HEK293 (cell line): Measurements from ENCODE around the gene RRP7A.
A peak's percentile ranks its signal among the peaks of the same experiment; 100 is the strongest.

Experiments used
- KLF10 ChIP-seq: fragments of 450-650 bp; IDR thresholded peaks from 2 replicates; pipeline ENCODE4 v1.5.1; 2018; ENCODE audit warnings: missing biosample characterization, mild to moderate bottlenecking, missing genetic modification characterization
- KLF7 ChIP-seq: fragments of 450-650 bp; formaldehyde crosslinking; IDR thresholded peaks from 2 replicates; pipeline ENCODE4 v1.5.1; 2016; ENCODE audit warnings: missing biosample characterization, missing genetic modification characterization, borderline replicate concordance
- PRDM6 ChIP-seq: fragments of 450-650 bp; formaldehyde crosslinking; IDR thresholded peaks from 2 replicates; pipeline ENCODE4 v1.5.1; 2017; ENCODE audit warnings: missing biosample characterization, missing genetic modification characterization
- REST ChIP-seq: fragments of 450-650 bp; formaldehyde crosslinking; IDR thresholded peaks from 2 replicates; pipeline ENCODE4 v1.5.1; 2016; ENCODE audit warnings: missing biosample characterization, missing genetic modification characterization
- YY2 ChIP-seq: fragments of 450-650 bp; formaldehyde crosslinking; IDR thresholded peaks from 2 replicates; pipeline ENCODE4 v1.5.1; 2016; ENCODE audit warnings: missing biosample characterization, missing genetic modification characterization
- ZBTB1 ChIP-seq: fragments of 450-650 bp; formaldehyde crosslinking; IDR thresholded peaks from 2 replicates; pipeline ENCODE4 v1.5.1; 2016; ENCODE audit warnings: missing biosample characterization, missing genetic modification characterization
- ZBTB21 ChIP-seq: fragments of 450-650 bp; formaldehyde crosslinking; IDR thresholded peaks from 2 replicates; pipeline ENCODE4 v1.5.1; 2017; ENCODE audit warnings: missing biosample characterization, missing genetic modification characterization
- ZBTB6 ChIP-seq: fragments of 450-650 bp; formaldehyde crosslinking; IDR thresholded peaks from 2 replicates; pipeline ENCODE4 v1.5.1; 2017; ENCODE audit warnings: missing biosample characterization, missing genetic modification characterization
- ZBTB8A ChIP-seq: fragments of 450-650 bp; formaldehyde crosslinking; IDR thresholded peaks from 2 replicates; pipeline ENCODE4 v1.5.1; 2016; ENCODE audit warnings: missing biosample characterization, missing genetic modification characterization
- ZIC2 ChIP-seq: fragments of 450-650 bp; formaldehyde crosslinking; IDR thresholded peaks from 2 replicates; pipeline ENCODE4 v1.5.1; 2016; ENCODE audit warnings: missing biosample characterization, missing genetic modification characterization
- ZNF10 ChIP-seq: fragments of 450-650 bp; formaldehyde crosslinking; IDR thresholded peaks from 2 replicates; pipeline ENCODE4 v1.5.1; 2017; ENCODE audit warnings: missing biosample characterization, missing genetic modification characterization
- ZNF121 ChIP-seq: fragments of 450-650 bp; formaldehyde crosslinking; IDR thresholded peaks from 2 replicates; pipeline ENCODE4 v1.5.1; 2016; ENCODE audit warnings: missing biosample characterization, missing genetic modification characterization
- ZNF138 ChIP-seq: fragments of 450-650 bp; formaldehyde crosslinking; IDR thresholded peaks from 2 replicates; pipeline ENCODE4 v1.5.1; 2016; ENCODE audit warnings: missing biosample characterization, missing genetic modification characterization, borderline replicate concordance
- ZNF157 ChIP-seq: fragments of 450-650 bp; formaldehyde crosslinking; IDR thresholded peaks from 2 replicates; pipeline ENCODE4 v1.5.1; 2016; ENCODE audit warnings: missing biosample characterization, missing genetic modification characterization
- ZNF174 ChIP-seq: fragments of 450-650 bp; formaldehyde crosslinking; IDR thresholded peaks from 2 replicates; pipeline ENCODE4 v1.5.0; 2017; ENCODE audit warnings: missing biosample characterization, mild to moderate bottlenecking, missing genetic modification characterization
- ZNF184 ChIP-seq: fragments of 450-650 bp; IDR thresholded peaks from 2 replicates; pipeline ENCODE4 v1.5.1; 2018; ENCODE audit warnings: missing biosample characterization, mild to moderate bottlenecking, missing genetic modification characterization
- ZNF24 ChIP-seq: fragments of 450-650 bp; formaldehyde crosslinking; IDR thresholded peaks from 2 replicates; pipeline ENCODE4 v1.5.1; 2016; ENCODE audit warnings: missing biosample characterization, missing genetic modification characterization
- ZNF292 ChIP-seq: fragments of 450-650 bp; formaldehyde crosslinking; IDR thresholded peaks from 2 replicates; pipeline ENCODE4 v1.5.1; 2016; ENCODE audit warnings: low read depth, missing biosample characterization, missing genetic modification characterization, borderline replicate concordance
- ZNF366 ChIP-seq: fragments of 450-650 bp; formaldehyde crosslinking; conservative IDR thresholded peaks from 2 replicates; pipeline ENCODE4 v1.5.1; 2016; ENCODE audit warnings: missing biosample characterization, missing genetic modification characterization
- ZNF37A ChIP-seq: fragments of 450-650 bp; IDR thresholded peaks from 2 replicates; pipeline ENCODE4 v1.5.1; 2018; ENCODE audit warnings: missing biosample characterization, missing genetic modification characterization
- ZNF433 ChIP-seq: fragments of 450-650 bp; formaldehyde crosslinking; IDR thresholded peaks from 2 replicates; pipeline ENCODE4 v1.5.1; 2016; ENCODE audit warnings: missing biosample characterization, missing genetic modification characterization, low read depth
- ZNF530 ChIP-seq: fragments of 450-650 bp; formaldehyde crosslinking; IDR thresholded peaks from 2 replicates; pipeline ENCODE4 v1.5.1; 2016; ENCODE audit warnings: low read depth, missing biosample characterization, missing genetic modification characterization
- ZNF580 ChIP-seq: fragments of 450-650 bp; formaldehyde crosslinking; IDR thresholded peaks from 2 replicates; pipeline ENCODE4 v1.5.1; 2016; ENCODE audit warnings: missing biosample characterization, missing genetic modification characterization
- ZNF664 ChIP-seq: fragments of 450-650 bp; formaldehyde crosslinking; IDR thresholded peaks from 2 replicates; pipeline ENCODE4 v1.5.1; 2016; ENCODE audit warnings: missing biosample characterization, missing genetic modification characterization
- ZNF707 ChIP-seq: fragments of 450-650 bp; formaldehyde crosslinking; IDR thresholded peaks from 2 replicates; pipeline ENCODE4 v1.5.1; 2016; ENCODE audit warnings: missing biosample characterization, missing genetic modification characterization
- ZNF785 ChIP-seq: fragments of 450-650 bp; formaldehyde crosslinking; IDR thresholded peaks from 2 replicates; pipeline ENCODE4 v1.5.1; 2016; ENCODE audit warnings: missing biosample characterization, missing genetic modification characterization
- ZSCAN30 ChIP-seq: fragments of 450-650 bp; IDR thresholded peaks from 2 replicates; pipeline ENCODE4 v1.5.1; 2018; ENCODE audit warnings: missing biosample characterization, mild to moderate bottlenecking, missing genetic modification characterization, moderate library complexity
- ZXDB ChIP-seq: fragments of 450-650 bp; formaldehyde crosslinking; IDR thresholded peaks from 2 replicates; pipeline ENCODE4 v1.5.1; 2016; ENCODE audit warnings: missing biosample characterization, missing genetic modification characterization
- TF ChIP-seq, protein P1 (sequence below): fragments of 450-650 bp; formaldehyde crosslinking; IDR thresholded peaks from 2 replicates; pipeline ENCODE4 v1.5.1; 2016; ENCODE audit warnings: missing biosample characterization, missing genetic modification characterization
- TF ChIP-seq, protein P2 (sequence below): fragments of 450-650 bp; formaldehyde crosslinking; IDR thresholded peaks from 2 replicates; pipeline ENCODE4 v1.5.1; 2016; ENCODE audit warnings: missing biosample characterization, missing genetic modification characterization

Gene RRP7A

DNA sequence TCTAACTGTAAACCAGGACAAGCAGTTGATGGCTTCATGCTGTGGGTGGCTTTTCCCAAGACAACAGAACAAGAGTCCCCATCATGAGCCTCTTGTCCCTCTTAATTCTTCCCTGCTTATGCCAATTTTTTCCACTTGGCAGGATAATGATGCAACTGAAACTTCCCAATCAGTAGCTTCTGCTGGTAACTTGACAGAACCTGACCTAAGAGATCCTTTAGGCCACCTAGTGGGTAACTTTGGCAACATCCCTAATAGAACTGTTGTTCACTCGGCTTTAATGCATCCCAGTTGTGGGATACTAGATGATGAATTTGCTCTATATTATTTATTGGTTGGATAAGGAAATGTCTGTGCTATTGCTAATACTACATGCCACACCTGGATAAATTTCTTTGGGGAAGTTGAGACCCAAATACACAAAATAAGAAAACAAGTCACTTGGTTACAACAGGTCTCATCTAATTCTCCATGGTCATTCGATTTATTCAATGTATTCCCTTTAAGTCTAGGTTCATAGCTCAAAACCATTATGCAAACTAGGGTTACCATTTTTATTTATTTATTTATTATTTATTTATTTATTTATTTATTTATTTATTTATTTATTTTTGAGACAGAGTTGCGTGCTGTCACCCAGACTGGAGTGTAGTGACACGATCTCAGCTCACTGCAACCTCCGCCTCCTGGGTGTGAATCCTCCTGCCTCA lies 46.0 kb downstream of the RRP7A start (continued):
- TF ChIP-seq PRDM6 (no peak), ZNF366 (no peak), ZNF580 (tag by site-specific recombination) (peak; percentile 64; the same call in 1 of the 2 replicates), YY2 (no peak), KLF7 (tag by site-specific recombination) (peak; percentile 68; the same call in 1 of the 2 replicates), ZNF530 (tag by site-specific recombination) (peak; percentile 72; the same call in 1 of the 2 replicates), ZNF664 (tag by site-specific recombination) (peak; percentile 83), ZNF292 (peak; percentile 81; the same call in 1 of the 2 replicates), ZBTB6 (tag by site-specific recombination) (no peak), ZNF37A (tag by site-specific recombination) (no peak), REST (peak; percentile 86), ZNF121 (peak; percentile 51; the same call in 1 of the 2 replicates), ZNF138 (tag by site-specific recombination) (0 out of 2 replicates have a peak, but pooled peaks have one; percentile 52), ZNF707 (no peak), ZNF24 (0 out of 2 replicates have a peak, but pooled peaks have one; percentile 25), ZNF174 (tag by site-specific recombination) (no peak), ZNF785 (tag by site-specific recombination) (no peak), ZIC2 (tag by site-specific recombination) (no peak), KLF10 (tag by site-specific recombination) (no peak), ZBTB21 (tag by site-specific recombination) (peak; percentile 69; the same call in 1 of the 2 replicates), ZNF10 (tag by site-specific recombination) (no peak), ZBTB1 (tag by site-specific recombination) (peak; percentile 81; the same call in 1 of the 2 replicates), ZNF184 (no peak), ZSCAN30 (no peak), ZNF433 (tag by site-specific recombination) (peak; percentile 88), ZBTB8A (tag by site-specific recombination) (peak; percentile 88), ZNF157 (tag by site-specific recombination) (no peak), ZXDB (tag by site-specific recombination) (peak; percentile 84)
- TF ChIP-seq, protein P1, sequence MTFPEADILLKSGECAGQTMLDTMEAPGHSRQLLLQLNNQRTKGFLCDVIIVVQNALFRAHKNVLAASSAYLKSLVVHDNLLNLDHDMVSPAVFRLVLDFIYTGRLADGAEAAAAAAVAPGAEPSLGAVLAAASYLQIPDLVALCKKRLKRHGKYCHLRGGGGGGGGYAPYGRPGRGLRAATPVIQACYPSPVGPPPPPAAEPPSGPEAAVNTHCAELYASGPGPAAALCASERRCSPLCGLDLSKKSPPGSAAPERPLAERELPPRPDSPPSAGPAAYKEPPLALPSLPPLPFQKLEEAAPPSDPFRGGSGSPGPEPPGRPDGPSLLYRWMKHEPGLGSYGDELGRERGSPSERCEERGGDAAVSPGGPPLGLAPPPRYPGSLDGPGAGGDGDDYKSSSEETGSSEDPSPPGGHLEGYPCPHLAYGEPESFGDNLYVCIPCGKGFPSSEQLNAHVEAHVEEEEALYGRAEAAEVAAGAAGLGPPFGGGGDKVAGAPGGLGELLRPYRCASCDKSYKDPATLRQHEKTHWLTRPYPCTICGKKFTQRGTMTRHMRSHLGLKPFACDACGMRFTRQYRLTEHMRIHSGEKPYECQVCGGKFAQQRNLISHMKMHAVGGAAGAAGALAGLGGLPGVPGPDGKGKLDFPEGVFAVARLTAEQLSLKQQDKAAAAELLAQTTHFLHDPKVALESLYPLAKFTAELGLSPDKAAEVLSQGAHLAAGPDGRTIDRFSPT (tag by site-specific recombination), result no peak
- TF ChIP-seq, protein P2, sequence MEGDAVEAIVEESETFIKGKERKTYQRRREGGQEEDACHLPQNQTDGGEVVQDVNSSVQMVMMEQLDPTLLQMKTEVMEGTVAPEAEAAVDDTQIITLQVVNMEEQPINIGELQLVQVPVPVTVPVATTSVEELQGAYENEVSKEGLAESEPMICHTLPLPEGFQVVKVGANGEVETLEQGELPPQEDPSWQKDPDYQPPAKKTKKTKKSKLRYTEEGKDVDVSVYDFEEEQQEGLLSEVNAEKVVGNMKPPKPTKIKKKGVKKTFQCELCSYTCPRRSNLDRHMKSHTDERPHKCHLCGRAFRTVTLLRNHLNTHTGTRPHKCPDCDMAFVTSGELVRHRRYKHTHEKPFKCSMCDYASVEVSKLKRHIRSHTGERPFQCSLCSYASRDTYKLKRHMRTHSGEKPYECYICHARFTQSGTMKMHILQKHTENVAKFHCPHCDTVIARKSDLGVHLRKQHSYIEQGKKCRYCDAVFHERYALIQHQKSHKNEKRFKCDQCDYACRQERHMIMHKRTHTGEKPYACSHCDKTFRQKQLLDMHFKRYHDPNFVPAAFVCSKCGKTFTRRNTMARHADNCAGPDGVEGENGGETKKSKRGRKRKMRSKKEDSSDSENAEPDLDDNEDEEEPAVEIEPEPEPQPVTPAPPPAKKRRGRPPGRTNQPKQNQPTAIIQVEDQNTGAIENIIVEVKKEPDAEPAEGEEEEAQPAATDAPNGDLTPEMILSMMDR, result peak; percentile 38; the same call in 1 of the 2 replicates
